NB4 (cell line): ENCODE measurements around the gene CNTN4.

Source experiments
- DNase-seq: peaks from one replicate; pipeline ENCODE4 v3.0.0; 2010; ENCODE audit warnings: low read depth
- H3K4me3 ChIP-seq: one replicate; pipeline ENCODE4 v1.5.1; 2011; ENCODE audit warnings: mild to moderate bottlenecking, low read depth, low read length, moderate library complexity
- MYC ChIP-seq: IDR thresholded peaks from 2 replicates; pipeline ENCODE4 v1.6.1; 2011; ENCODE audit warnings: low read depth, low read length
- POLR2A ChIP-seq: IDR thresholded peaks from 2 replicates; pipeline ENCODE4 v1.6.1; 2011; ENCODE audit warnings: mild to moderate bottlenecking; ENCODE audit not compliant: insufficient read length; ENCODE audit errors: extremely low read depth
- TF ChIP-seq, protein P1 (sequence below): IDR thresholded peaks from 2 replicates; pipeline ENCODE4 v1.6.1; 2011; ENCODE audit warnings: low read depth, low read length
- TF ChIP-seq, protein P2 (sequence below): IDR thresholded peaks from one replicate; pipeline ENCODE4 v1.5.1; 2012; ENCODE audit warnings: low read depth, low read length

Gene CNTN4

DNA sequence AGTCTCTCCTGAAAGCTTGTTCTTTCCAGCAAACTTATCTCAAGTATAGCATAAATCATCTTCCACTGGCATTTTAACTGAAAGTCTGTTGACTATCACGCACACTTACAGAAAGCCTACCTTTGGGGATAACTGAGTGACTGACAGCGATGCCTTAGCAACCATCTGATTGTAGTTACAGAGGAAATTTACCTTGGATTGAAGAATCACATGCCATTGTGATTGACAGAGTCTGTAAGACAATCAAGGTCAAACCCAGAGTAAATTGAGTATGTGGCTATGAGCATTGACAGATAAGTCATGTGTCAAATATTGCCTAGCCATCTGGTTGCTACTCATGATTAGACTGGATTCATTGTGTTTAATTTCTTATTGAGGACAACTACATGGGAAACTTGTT lies 82.0 kb downstream of the CNTN4 start:
- H3K4me3 ChIP-seq, result no peak overlapping the region
- DNase-seq, result no peak
- TF ChIP-seq, protein P1, sequence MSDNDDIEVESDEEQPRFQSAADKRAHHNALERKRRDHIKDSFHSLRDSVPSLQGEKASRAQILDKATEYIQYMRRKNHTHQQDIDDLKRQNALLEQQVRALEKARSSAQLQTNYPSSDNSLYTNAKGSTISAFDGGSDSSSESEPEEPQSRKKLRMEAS, result no peak
- TF ChIP-seq POLR2A, result no peak
- TF ChIP-seq, protein P2, sequence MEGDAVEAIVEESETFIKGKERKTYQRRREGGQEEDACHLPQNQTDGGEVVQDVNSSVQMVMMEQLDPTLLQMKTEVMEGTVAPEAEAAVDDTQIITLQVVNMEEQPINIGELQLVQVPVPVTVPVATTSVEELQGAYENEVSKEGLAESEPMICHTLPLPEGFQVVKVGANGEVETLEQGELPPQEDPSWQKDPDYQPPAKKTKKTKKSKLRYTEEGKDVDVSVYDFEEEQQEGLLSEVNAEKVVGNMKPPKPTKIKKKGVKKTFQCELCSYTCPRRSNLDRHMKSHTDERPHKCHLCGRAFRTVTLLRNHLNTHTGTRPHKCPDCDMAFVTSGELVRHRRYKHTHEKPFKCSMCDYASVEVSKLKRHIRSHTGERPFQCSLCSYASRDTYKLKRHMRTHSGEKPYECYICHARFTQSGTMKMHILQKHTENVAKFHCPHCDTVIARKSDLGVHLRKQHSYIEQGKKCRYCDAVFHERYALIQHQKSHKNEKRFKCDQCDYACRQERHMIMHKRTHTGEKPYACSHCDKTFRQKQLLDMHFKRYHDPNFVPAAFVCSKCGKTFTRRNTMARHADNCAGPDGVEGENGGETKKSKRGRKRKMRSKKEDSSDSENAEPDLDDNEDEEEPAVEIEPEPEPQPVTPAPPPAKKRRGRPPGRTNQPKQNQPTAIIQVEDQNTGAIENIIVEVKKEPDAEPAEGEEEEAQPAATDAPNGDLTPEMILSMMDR, result no peak
- TF ChIP-seq MYC, result no peak

DNA sequence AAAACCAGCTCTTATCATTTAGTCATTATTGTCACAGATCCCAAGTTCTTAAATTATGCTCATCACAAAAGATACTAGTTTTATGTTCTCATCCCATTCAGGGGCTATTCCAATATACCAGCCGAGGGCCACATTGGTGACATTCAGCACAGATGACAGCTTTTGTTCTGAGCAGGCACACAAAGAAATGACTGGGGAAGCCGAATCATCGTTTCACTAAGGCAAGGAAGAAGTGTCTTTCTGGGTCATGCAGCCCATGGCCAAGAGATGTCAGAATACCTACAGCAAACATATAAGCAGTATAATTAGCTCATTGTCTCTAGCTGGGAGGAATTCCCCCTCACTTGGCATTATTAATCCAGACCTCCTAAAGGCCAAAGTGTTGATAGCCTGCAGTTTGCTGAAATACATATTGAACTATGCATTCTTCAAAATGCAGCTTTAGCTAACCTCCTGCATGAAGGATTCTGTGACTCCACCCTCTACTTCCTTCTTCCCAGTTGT lies 100.2 kb downstream of the CNTN4 start:
- no peak for DNase-seq
- H3K4me3 ChIP-seq, result no peak overlapping the region
- no peak for TF ChIP-seq MYC
- TF ChIP-seq, protein P1, result no peak
- TF ChIP-seq, protein P2, result no peak
- no peak for TF ChIP-seq POLR2A

DNA sequence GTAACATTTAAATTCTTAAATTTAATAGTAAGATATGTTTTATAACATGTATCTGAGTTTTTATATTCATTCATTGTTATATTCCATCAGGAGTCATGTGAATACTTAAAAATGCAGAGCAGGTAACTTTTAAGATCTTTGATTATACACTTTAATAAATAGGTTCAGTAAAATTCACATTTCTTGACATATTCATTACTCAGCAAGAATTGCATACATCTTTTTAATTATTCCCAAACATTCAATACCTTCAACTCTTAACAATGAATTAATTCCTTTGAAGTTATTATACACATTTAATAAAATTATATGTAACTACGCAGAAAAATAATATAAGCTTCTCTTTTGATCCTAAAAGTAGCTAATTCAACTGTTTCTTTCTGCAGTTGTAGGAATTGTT lies 105.4 kb downstream of the CNTN4 start:
- no peak overlapping the region for H3K4me3 ChIP-seq
- TF ChIP-seq MYC, result no peak
- TF ChIP-seq, protein P1, result no peak
- TF ChIP-seq, protein P2, result no peak
- no peak for TF ChIP-seq POLR2A
- DNase-seq, result no peak

DNA sequence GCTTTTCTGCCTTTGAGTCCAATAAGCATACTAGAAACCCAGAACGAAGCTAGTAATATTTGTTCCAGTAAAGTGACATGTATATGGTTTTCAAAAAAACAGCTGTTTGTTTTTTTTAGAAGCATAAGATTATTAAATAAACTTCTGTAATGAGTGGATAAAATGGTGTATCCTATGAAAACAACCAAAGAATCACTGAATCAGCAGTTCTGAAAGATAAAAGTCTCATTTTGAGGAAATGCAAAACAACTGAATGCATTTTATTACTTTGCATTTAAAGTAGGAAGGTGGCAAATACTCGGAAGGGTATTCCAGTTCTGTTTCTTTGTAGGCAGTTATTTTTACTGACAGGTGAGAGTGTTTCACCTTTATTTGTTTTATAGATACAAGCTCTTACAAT lies 107.0 kb downstream of the CNTN4 start:
- TF ChIP-seq MYC (no peak), POLR2A (no peak)
- TF ChIP-seq, protein P2, result no peak
- TF ChIP-seq, protein P1, result no peak
- DNase-seq, result no peak
- no peak overlapping the region for H3K4me3 ChIP-seq

DNA sequence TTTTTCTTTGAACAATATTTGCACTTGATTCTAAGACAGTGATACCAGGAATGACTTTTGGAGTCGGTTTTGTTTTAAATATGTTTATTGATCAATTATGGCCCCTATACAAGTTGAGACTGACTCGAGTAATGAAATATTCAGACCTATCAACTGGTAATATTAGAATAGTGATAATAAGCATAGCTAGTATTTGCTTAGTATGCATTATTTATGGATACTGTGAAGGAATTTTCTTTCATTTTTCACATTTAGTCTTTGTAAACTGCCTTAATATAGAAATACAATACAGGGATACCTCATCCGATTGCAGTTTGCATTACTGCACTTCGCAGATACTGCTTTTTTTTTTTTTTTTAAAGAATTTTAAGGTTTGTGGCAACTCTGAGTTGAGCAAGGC lies 107.9 kb downstream of the CNTN4 start:
- no peak overlapping the region for H3K4me3 ChIP-seq
- no peak for DNase-seq
- TF ChIP-seq POLR2A, result no peak
- TF ChIP-seq, protein P2, result no peak
- TF ChIP-seq MYC, result no peak
- TF ChIP-seq, protein P1, result no peak

DNA sequence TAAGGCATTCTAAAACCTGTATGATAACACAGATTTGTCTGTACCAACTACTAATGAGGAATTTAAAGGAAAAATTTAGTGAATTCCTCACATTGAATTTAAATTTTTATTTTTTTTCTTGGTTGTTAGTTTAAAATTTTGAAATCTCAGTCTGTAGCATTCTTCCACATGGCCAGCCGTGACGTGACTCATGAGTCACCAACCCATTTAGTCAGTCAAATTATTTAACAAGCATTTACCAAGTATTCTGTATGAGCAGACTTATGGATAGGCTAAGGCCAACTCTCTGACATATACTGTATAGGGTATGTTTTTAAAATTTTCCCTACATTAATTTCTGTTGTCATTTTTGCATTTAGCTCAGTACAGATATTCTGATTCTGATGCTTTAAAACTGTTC lies 112.9 kb downstream of the CNTN4 start:
- TF ChIP-seq, protein P2, result no peak
- no peak for TF ChIP-seq POLR2A
- TF ChIP-seq MYC, result no peak
- TF ChIP-seq, protein P1, result no peak
- H3K4me3 ChIP-seq, result no peak overlapping the region
- DNase-seq, result no peak
